A549 (cell line): ENCODE results near the gene HMBS. TPM values are rescaled to one million over a fixed set of nuclear protein-coding genes. Genes with fewer than 3 reads are reported as not detected.

Experiments used
- ATAC-seq, 2 experiments: fragments of 200-7000 bp in 1 of 2; fragments of >200 bp in 1 of 2; cut with Nextera tagmentation in 1 of 2; cut with Tn5 transposase in 1 of 2; 3 replicates each; pipeline versions ENCODE4 v1.8.0 to v1.9.1; 2018 to 2020; ENCODE audit warnings: mild to moderate bottlenecking in 1 of 2, moderate library complexity in 1 of 2
- CTCF ChIA-PET: fragments of 300-600 bp; sonication (Branson Sonifier 250); formaldehyde crosslinking; extraction: SDS; loops from one replicate; lab custom pipeline; 2021; ENCODE audit warnings: antibody characterized with exemption, inconsistent platforms; lab: Yijun Ruan, JAX
- POLR2A ChIA-PET: fragments of 350-600 bp; formaldehyde crosslinking; extraction: SDS; loops from one replicate; lab custom pipeline; 2021; ENCODE audit warnings: antibody characterized with exemption, inconsistent platforms; lab: Yijun Ruan, JAX
- DNase-seq, 2 experiments: peaks; one replicate each; pipeline versions ENCODE4 v3.0.0 to v3.0.0-alpha.2; 2011 to 2016; ENCODE audit warnings: low read depth in 1 of 2, low spot score in 1 of 2
- FAIRE-seq: peaks from 2 replicates; lab custom pipeline; 2011; peaks lifted over from hg19 to GRCh38; lab: Jason Lieb, UNC
- H3K27ac ChIP-seq, 2 experiments: fragments of >200 bp; sonication (Bioruptor Twin); formaldehyde crosslinking; 3 replicates each; pipeline ENCODE4 v1.5.1; 2016 to 2017
- H3K4me1 ChIP-seq: fragments of >200 bp; sonication (Bioruptor Twin); formaldehyde crosslinking; 3 replicates; pipeline ENCODE4 v1.6.1; 2016
- H3K4me2 ChIP-seq: fragments of >200 bp; sonication (Bioruptor Twin); formaldehyde crosslinking; 3 replicates; pipeline ENCODE4 v1.6.1; 2016
- H3K4me3 ChIP-seq: fragments of >200 bp; sonication (Bioruptor Twin); formaldehyde crosslinking; 3 replicates; pipeline ENCODE4 v1.5.1; 2016
- H3K9me3 ChIP-seq: fragments of >200 bp; sonication (Bioruptor Twin); formaldehyde crosslinking; 3 replicates; pipeline ENCODE4 v1.6.1; 2016
- CBX8 ChIP-seq: fragments of 200-600 bp; sonication (generic); IDR thresholded peaks from 2 replicates; pipeline ENCODE4 v1.6.1; 2016
- EP300 ChIP-seq, 2 experiments: fragments of >200 bp; sonication (Bioruptor Twin); formaldehyde crosslinking; IDR thresholded peaks; 2 replicates in 1 of 2; 3 replicates in 1 of 2; pipeline ENCODE4 v1.6.1; 2016 to 2017
- ESRRA ChIP-seq: fragments of 150-350 bp; IDR thresholded peaks from 2 replicates; pipeline ENCODE4 v1.6.1; 2014; ENCODE audit warnings: mild to moderate bottlenecking, low read length, borderline replicate concordance
- HMGXB4 ChIP-seq: fragments of 250-450 bp; sonication (Bioruptor Pico); IDR thresholded peaks from 2 replicates; pipeline ENCODE4 v1.5.0; 2021; ENCODE audit warnings: mild to moderate bottlenecking, moderate library complexity, borderline replicate concordance
- JUNB ChIP-seq: fragments of >200 bp; sonication (Bioruptor Twin); formaldehyde crosslinking; IDR thresholded peaks from 2 replicates; pipeline ENCODE4 v1.6.1; 2016
- MYC ChIP-seq: IDR thresholded peaks from 2 replicates; pipeline ENCODE4 v1.6.1; 2012; ENCODE audit warnings: mild to moderate bottlenecking, inconsistent platforms, low read length, improper control_type of control experiment, borderline replicate concordance
- NPAS2 ChIP-seq: fragments of 250-450 bp; sonication (Bioruptor Pico); IDR thresholded peaks from 2 replicates; pipeline ENCODE4 v1.8.0; 2022; ENCODE audit warnings: mild to moderate bottlenecking, moderate library complexity, borderline replicate concordance
- RAD21 ChIP-seq, 2 experiments: fragments of >200 bp in 1 of 2; sonication (Bioruptor Twin) in 1 of 2; formaldehyde crosslinking in 1 of 2; IDR thresholded peaks in 1 of 2; conservative IDR thresholded peaks in 1 of 2; 2 replicates in 1 of 2; 3 replicates in 1 of 2; pipeline ENCODE4 v1.6.1; 2012 to 2018; ENCODE audit warnings: inconsistent platforms in 1 of 2
- RARB ChIP-seq: fragments of 250-450 bp; sonication (Bioruptor Pico); IDR thresholded peaks from 2 replicates; pipeline ENCODE4 v1.8.0; 2021; ENCODE audit warnings: mild to moderate bottlenecking, moderate library complexity
- RCOR1 ChIP-seq: fragments of 150-350 bp; IDR thresholded peaks from 2 replicates; pipeline ENCODE4 v1.6.1; 2014; ENCODE audit warnings: antibody characterized with exemption, low read length, low read depth
- TFCP2L1 ChIP-seq: fragments of 250-450 bp; sonication (Bioruptor Pico); IDR thresholded peaks from 2 replicates; pipeline ENCODE4 v1.5.0; 2021; ENCODE audit warnings: mild to moderate bottlenecking
- ZC3H11A ChIP-seq: fragments of 450-650 bp; IDR thresholded peaks from 2 replicates; pipeline ENCODE4 v1.6.1; 2014; ENCODE audit warnings: antibody characterized with exemption, mild to moderate bottlenecking
- ZFP36 ChIP-seq: fragments of 450-650 bp; IDR thresholded peaks from 2 replicates; pipeline ENCODE4 v1.6.1; 2014; ENCODE audit warnings: borderline replicate concordance; ENCODE audit not compliant: partially characterized antibody
- WGBS: methylation state at CpG from one replicate; pipeline ENCODE4 v1.1.6; 2017; ENCODE audit errors: missing lambda C conversion rate; 5-methylcytosine and 5-hydroxymethylcytosine counted together
- polyA plus RNA-seq, 4 experiments: library from polyadenylated mRNA; depleted of rRNA in 3 of 4; stranded (reverse); fragments of >200 nt; fragmentation: RNase III in 1 of 4; extraction: RNeasy Plus Mini Kit Qiagen cat#74134 plus additional on column Dnase treatment in 1 of 4; gene quantifications; 2 replicates in 3 of 4; 3 replicates in 1 of 4; pipeline ENCODE4 v1.2.3, GENCODE V29; 2011 to 2017
- TF ChIP-seq, protein P1 (sequence below): fragments of 200-600 bp; sonication (generic); IDR thresholded peaks from 2 replicates; pipeline ENCODE4 v1.6.1; 2016; ENCODE audit warnings: antibody characterized with exemption, mild to moderate bottlenecking, moderate library complexity
- TF ChIP-seq, protein P2 (sequence below): IDR thresholded peaks from 2 replicates; pipeline ENCODE4 v1.6.1; 2012

The HMBS gene
- polyA plus RNA-seq, 2 of the 4 experiments (the other 2 are of a cell fraction): 48.8 to 62.2 TPM

DNA sequence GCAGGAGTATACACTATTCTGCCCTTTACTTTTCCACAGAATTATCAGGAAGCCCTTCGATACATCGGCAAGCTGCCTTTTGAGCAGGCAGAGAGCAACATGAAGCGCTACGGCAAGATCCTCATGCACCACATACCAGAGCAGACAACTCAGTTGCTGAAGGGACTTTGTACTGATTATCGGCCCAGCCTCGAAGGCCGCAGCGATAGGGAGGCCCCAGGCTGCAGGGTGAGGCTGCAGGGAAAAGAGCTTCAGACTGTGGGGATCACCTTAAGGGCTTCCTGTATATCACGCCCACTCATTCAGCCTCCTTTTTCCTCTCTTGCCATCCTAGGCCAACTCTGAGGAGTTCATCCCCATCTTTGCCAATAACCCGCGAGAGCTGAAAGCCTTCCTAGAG, 6.8 kb upstream of the HMBS start:
- H3K27ac ChIP-seq: no peak overlapping the region
- no peaks in the 10 kb centered on the region for H3K9me3 ChIP-seq
- ChIA-PET CTCF (interaction anchor here (0.7 to 1.2 kb wide), 2 partner anchors 46 to 1668 kb away, joined by 3 to 4 read pairs; no protein-coding TSS in a partner anchor), POLR2A (no interaction called here)
- WGBS: 97% methylated on average over 9 of the region's 11 CpGs
- no peak for FAIRE-seq
- H3K4me3 ChIP-seq: no peak overlapping the region
- no peak overlapping the region for H3K4me2 ChIP-seq
- TF ChIP-seq CBX8 (no peak), ZC3H11A (no peak)
- ATAC-seq: no peak
- no peaks in the 10 kb centered on the region for H3K4me1 ChIP-seq
- DNase-seq: no peak

DNA sequence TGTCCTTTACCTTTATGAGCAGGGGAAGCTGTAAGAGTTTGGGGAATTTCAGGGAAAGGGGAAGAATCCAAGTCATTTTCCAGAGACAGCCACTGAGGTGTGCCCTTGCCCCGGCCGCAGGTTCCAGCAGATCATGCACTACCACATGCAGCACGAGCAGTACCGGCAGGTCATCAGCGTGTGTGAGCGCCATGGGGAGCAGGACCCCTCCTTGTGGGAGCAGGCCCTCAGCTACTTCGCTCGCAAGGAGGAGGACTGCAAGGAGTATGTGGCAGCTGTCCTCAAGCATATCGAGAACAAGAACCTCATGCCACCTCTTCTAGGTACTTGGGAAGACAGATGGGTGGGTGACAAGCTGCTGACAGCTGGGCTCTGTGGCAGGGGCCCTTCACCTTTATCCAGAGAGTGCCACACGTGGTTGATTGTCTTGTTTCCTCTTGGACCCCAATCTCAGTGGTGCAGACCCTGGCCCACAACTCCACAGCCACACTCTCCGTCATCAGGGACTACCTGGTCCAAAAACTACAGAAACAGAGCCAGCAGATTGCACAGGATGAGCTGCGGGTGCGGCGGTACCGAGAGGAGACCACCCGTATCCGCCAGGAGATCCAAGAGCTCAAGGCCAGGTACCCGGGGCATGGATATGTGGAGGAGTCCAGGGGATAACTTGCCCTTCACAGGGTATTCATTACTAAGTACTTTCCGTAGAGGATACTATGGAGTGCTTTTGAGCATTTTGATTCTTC, 5.8 kb upstream of the HMBS start:
- CTCF ChIA-PET: interaction anchor here (0.7 to 1.2 kb wide), 2 partner anchors 47 to 124 kb away, joined by 3 to 4 read pairs; no protein-coding TSS in a partner anchor
- no peak overlapping the region for H3K4me3 ChIP-seq
- FAIRE-seq: no peak
- no peak overlapping the region for H3K4me2 ChIP-seq
- no peaks in the 10 kb centered on the region for H3K4me1 ChIP-seq
- no peak overlapping the region for H3K27ac ChIP-seq
- TF ChIP-seq JUNB (no peak), RARB (CRISPR knock-in tag) (no peak), HMGXB4 (no peak), EP300 (IDR thresholded peaks at IDR 0.05) (no peak), MYC (no peak)
- TF ChIP-seq, protein P1, sequence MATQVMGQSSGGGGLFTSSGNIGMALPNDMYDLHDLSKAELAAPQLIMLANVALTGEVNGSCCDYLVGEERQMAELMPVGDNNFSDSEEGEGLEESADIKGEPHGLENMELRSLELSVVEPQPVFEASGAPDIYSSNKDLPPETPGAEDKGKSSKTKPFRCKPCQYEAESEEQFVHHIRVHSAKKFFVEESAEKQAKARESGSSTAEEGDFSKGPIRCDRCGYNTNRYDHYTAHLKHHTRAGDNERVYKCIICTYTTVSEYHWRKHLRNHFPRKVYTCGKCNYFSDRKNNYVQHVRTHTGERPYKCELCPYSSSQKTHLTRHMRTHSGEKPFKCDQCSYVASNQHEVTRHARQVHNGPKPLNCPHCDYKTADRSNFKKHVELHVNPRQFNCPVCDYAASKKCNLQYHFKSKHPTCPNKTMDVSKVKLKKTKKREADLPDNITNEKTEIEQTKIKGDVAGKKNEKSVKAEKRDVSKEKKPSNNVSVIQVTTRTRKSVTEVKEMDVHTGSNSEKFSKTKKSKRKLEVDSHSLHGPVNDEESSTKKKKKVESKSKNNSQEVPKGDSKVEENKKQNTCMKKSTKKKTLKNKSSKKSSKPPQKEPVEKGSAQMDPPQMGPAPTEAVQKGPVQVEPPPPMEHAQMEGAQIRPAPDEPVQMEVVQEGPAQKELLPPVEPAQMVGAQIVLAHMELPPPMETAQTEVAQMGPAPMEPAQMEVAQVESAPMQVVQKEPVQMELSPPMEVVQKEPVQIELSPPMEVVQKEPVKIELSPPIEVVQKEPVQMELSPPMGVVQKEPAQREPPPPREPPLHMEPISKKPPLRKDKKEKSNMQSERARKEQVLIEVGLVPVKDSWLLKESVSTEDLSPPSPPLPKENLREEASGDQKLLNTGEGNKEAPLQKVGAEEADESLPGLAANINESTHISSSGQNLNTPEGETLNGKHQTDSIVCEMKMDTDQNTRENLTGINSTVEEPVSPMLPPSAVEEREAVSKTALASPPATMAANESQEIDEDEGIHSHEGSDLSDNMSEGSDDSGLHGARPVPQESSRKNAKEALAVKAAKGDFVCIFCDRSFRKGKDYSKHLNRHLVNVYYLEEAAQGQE: no peak
- TF ChIP-seq, all 56 proteins: peak for 0
- DNase-seq (no peak), ATAC-seq (no peak)
- no peaks in the 10 kb centered on the region for H3K9me3 ChIP-seq
- WGBS: 90% methylated on average over 19 of the region's 19 CpGs
- POLR2A ChIA-PET: no interaction called here

- H3K9me3 ChIP-seq: no peaks in the 10 kb centered on the region
- DNase-seq (no peak), ATAC-seq (no peak), FAIRE-seq (no peak)
- H3K27ac ChIP-seq: no peak overlapping the region
- no peak overlapping the region for H3K4me3 ChIP-seq
- ChIA-PET CTCF (interaction anchor here (1.4 to 1.9 kb wide), 3 partner anchors 10 to 16 kb away, joined by 3 to 4 read pairs (median 4); no protein-coding TSS in a partner anchor), POLR2A (no interaction called here)
- H3K4me2 ChIP-seq: no peak overlapping the region
- TF ChIP-seq NPAS2 (CRISPR knock-in tag) (no peak), ESRRA (no peak), TFCP2L1 (CRISPR knock-in tag) (no peak), ZFP36 (no peak), RCOR1 (no peak), RAD21 (conservative IDR thresholded peaks at IDR 0.05 in 1 of 2, IDR thresholded peaks at IDR 0.05 in 1 of 2) (no peak)
- TF ChIP-seq, protein P2, sequence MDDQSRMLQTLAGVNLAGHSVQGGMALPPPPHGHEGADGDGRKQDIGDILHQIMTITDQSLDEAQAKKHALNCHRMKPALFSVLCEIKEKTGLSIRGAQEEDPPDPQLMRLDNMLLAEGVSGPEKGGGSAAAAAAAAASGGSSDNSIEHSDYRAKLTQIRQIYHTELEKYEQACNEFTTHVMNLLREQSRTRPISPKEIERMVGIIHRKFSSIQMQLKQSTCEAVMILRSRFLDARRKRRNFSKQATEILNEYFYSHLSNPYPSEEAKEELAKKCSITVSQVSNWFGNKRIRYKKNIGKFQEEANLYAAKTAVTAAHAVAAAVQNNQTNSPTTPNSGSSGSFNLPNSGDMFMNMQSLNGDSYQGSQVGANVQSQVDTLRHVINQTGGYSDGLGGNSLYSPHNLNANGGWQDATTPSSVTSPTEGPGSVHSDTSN: no peak
- 69% methylated on average over 7 of the region's 7 CpGs for WGBS
- H3K4me1 ChIP-seq: peaks cover 9% of the 10 kb centered on the region
Observed at GRCh38 chr11:119081682-119082260, 2.9 kb upstream of the HMBS start.
